Neural cell (in vitro differentiated cells): Measurements from ENCODE around the gene TOP2B. TPM values are rescaled to one million over a fixed set of nuclear protein-coding genes. Genes with fewer than 3 reads are reported as not detected.

Source experiments
- H2AFZ ChIP-seq: fragments of 200-600, 300-800 bp; sonication (generic), shearing (Covaris generic); 2 replicates; pipeline ENCODE4 v1.6.0; 2014; ENCODE audit warnings: low read depth, mild to moderate bottlenecking, antibody characterized with exemption, low read length, moderate library complexity
- H3F3A ChIP-seq: fragments of 200-600 bp; shearing (Covaris generic); 2 replicates; pipeline ENCODE4 v1.6.1; 2016; ENCODE audit warnings: mild to moderate bottlenecking, moderate library complexity, mixed read lengths, antibody characterized with exemption, low read length; ENCODE audit not compliant: insufficient read depth, poor library complexity, severe bottlenecking
- H3K27ac ChIP-seq: fragments of 200-600, 300-800 bp; sonication (generic), shearing (Covaris generic); 2 replicates; pipeline ENCODE4 v1.5.1; 2014; ENCODE audit warnings: mild to moderate bottlenecking, low read length, moderate library complexity
- H3K27me3 ChIP-seq: fragments of 300-800, 200-600 bp; sonication (generic), shearing (Covaris generic); 2 replicates; pipeline ENCODE4 v1.6.0; 2014; ENCODE audit warnings: mild to moderate bottlenecking, low read depth, low read length, moderate library complexity; ENCODE audit not compliant: insufficient read depth
- H3K36me3 ChIP-seq: fragments of 300-800, 200-600 bp; sonication (generic), shearing (Covaris generic); 2 replicates; pipeline ENCODE4 v1.5.1; 2014; ENCODE audit warnings: mild to moderate bottlenecking, antibody characterized with exemption, low read length, moderate library complexity; ENCODE audit not compliant: insufficient read depth
- H3K4me2 ChIP-seq: fragments of 300-800, 200-600 bp; sonication (generic), shearing (Covaris generic); 2 replicates; pipeline ENCODE4 v1.6.0; 2014; ENCODE audit warnings: mild to moderate bottlenecking, low read length
- H3K4me3 ChIP-seq: fragments of 300-800, 200-600 bp; sonication (generic), shearing (Covaris generic); 2 replicates; pipeline ENCODE4 v1.5.1; 2014; ENCODE audit warnings: mild to moderate bottlenecking, low read length, moderate library complexity
- H3K79me2 ChIP-seq: fragments of 200-600 bp; shearing (Covaris generic); replicated peaks from 2 replicates; pipeline ENCODE4 v1.6.0; 2014; ENCODE audit warnings: mild to moderate bottlenecking, low read length, moderate library complexity; ENCODE audit not compliant: insufficient read depth
- H3K9ac ChIP-seq: fragments of 300-800, 200-600 bp; sonication (generic), shearing (Covaris generic); 2 replicates; pipeline ENCODE4 v1.6.1; 2016; ENCODE audit warnings: mild to moderate bottlenecking, low read length, mixed read lengths
- H3K9me2 ChIP-seq: fragments of 200-600 bp; shearing (Covaris generic); 2 replicates; pipeline ENCODE4 v1.6.1; 2016; ENCODE audit warnings: mild to moderate bottlenecking, low read length, mixed read lengths; ENCODE audit not compliant: insufficient read depth
- H3K9me3 ChIP-seq: fragments of 200-600, 300-800 bp; sonication (generic), shearing (Covaris generic); 2 replicates; pipeline ENCODE4 v1.6.1; 2016; ENCODE audit warnings: mild to moderate bottlenecking, mixed run types, low read length, moderate library complexity, mixed read lengths
- H4K20me1 ChIP-seq: fragments of 200-600 bp; shearing (Covaris generic); 2 replicates; pipeline ENCODE4 v1.6.1; 2016; ENCODE audit warnings: mild to moderate bottlenecking, mixed run types; ENCODE audit not compliant: insufficient read depth
- EP300 ChIP-seq: fragments of 450-650 bp; conservative IDR thresholded peaks from 2 replicates; pipeline ENCODE4 v1.6.1; 2014; ENCODE audit warnings: antibody characterized with exemption, mild to moderate bottlenecking, moderate library complexity; ENCODE audit not compliant: poor library complexity, severe bottlenecking
- EZH2 ChIP-seq: fragments of 200-600, 300-800 bp; shearing (Covaris generic), sonication (generic); IDR thresholded peaks from 2 replicates; pipeline ENCODE4 v1.6.1; 2014; ENCODE audit warnings: antibody characterized with exemption, low read length, borderline replicate concordance, mild to moderate bottlenecking; ENCODE audit not compliant: insufficient read depth, poor library complexity, severe bottlenecking
- MXI1 ChIP-seq: fragments of 450-650 bp; conservative IDR thresholded peaks from 2 replicates; pipeline ENCODE4 v1.6.1; 2014; ENCODE audit warnings: antibody characterized with exemption, mild to moderate bottlenecking; ENCODE audit not compliant: poor library complexity, severe bottlenecking
- POLR2AphosphoS5 ChIP-seq: IDR thresholded peaks from 2 replicates; pipeline ENCODE4 v1.6.1; 2012
- RAD21 ChIP-seq: fragments of 450-650 bp; conservative IDR thresholded peaks from 2 replicates; pipeline ENCODE4 v1.6.1; 2014; ENCODE audit warnings: antibody characterized with exemption, mild to moderate bottlenecking, moderate library complexity
- SMC3 ChIP-seq: fragments of 450-650 bp; conservative IDR thresholded peaks from 2 replicates; pipeline ENCODE4 v1.6.1; 2014; ENCODE audit warnings: antibody characterized with exemption, mild to moderate bottlenecking, moderate library complexity; ENCODE audit not compliant: poor library complexity
- TAF1 ChIP-seq: IDR thresholded peaks from 2 replicates; pipeline ENCODE4 v1.6.1; 2012; ENCODE audit warnings: low read depth
- polyA plus RNA-seq: library from polyadenylated mRNA; depleted of rRNA; stranded (reverse); fragments of >200 nt; gene quantifications from 2 replicates; pipeline ENCODE4 v1.2.3, GENCODE V29; 2014
- TF ChIP-seq, protein P1 (sequence below): fragments of 450-650 bp; IDR thresholded peaks from 2 replicates; pipeline ENCODE4 v1.5.1; 2014; ENCODE audit warnings: antibody characterized with exemption, mild to moderate bottlenecking, moderate library complexity; ENCODE audit not compliant: poor library complexity, severe bottlenecking
- TF ChIP-seq, protein P2 (sequence below): IDR thresholded peaks from 2 replicates; pipeline ENCODE4 v1.6.1; 2012; ENCODE audit warnings: borderline replicate concordance

TOP2B gene
- polyA plus RNA-seq, 1 donor from 2014 or later, result 440 TPM

DNA sequence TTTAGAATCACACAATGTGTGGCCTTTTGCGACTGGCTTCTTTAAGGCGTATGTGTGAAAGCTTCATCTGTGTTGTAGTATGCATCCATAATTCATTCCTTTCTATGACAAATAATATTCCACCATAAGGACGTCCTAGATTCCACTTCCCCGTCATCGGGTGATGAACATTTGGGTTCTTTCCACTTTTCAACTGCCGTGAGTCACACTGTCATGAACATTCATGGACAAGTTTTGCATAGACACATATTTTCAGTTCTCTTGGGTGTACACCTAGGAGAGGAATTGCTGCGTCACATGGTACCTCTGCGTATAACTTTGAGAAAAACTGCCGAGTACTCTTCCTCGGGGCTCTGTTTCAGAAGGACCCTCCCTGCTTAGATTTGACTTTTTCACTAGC is 97.3 kb downstream of the TOP2B start:
- Histone ChIP-seq H3K9me3 (no peaks in the 10 kb centered on the region), H4K20me1 (no peaks in the 10 kb centered on the region)
- TF ChIP-seq RAD21 (no peak), MXI1 (no peak), TAF1 (no peak), EZH2 (no peak), EP300 (no peak), SMC3 (no peak), POLR2AphosphoS5 (no peak)
- TF ChIP-seq, protein P1, sequence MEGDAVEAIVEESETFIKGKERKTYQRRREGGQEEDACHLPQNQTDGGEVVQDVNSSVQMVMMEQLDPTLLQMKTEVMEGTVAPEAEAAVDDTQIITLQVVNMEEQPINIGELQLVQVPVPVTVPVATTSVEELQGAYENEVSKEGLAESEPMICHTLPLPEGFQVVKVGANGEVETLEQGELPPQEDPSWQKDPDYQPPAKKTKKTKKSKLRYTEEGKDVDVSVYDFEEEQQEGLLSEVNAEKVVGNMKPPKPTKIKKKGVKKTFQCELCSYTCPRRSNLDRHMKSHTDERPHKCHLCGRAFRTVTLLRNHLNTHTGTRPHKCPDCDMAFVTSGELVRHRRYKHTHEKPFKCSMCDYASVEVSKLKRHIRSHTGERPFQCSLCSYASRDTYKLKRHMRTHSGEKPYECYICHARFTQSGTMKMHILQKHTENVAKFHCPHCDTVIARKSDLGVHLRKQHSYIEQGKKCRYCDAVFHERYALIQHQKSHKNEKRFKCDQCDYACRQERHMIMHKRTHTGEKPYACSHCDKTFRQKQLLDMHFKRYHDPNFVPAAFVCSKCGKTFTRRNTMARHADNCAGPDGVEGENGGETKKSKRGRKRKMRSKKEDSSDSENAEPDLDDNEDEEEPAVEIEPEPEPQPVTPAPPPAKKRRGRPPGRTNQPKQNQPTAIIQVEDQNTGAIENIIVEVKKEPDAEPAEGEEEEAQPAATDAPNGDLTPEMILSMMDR, result no peak
- TF ChIP-seq, protein P2, sequence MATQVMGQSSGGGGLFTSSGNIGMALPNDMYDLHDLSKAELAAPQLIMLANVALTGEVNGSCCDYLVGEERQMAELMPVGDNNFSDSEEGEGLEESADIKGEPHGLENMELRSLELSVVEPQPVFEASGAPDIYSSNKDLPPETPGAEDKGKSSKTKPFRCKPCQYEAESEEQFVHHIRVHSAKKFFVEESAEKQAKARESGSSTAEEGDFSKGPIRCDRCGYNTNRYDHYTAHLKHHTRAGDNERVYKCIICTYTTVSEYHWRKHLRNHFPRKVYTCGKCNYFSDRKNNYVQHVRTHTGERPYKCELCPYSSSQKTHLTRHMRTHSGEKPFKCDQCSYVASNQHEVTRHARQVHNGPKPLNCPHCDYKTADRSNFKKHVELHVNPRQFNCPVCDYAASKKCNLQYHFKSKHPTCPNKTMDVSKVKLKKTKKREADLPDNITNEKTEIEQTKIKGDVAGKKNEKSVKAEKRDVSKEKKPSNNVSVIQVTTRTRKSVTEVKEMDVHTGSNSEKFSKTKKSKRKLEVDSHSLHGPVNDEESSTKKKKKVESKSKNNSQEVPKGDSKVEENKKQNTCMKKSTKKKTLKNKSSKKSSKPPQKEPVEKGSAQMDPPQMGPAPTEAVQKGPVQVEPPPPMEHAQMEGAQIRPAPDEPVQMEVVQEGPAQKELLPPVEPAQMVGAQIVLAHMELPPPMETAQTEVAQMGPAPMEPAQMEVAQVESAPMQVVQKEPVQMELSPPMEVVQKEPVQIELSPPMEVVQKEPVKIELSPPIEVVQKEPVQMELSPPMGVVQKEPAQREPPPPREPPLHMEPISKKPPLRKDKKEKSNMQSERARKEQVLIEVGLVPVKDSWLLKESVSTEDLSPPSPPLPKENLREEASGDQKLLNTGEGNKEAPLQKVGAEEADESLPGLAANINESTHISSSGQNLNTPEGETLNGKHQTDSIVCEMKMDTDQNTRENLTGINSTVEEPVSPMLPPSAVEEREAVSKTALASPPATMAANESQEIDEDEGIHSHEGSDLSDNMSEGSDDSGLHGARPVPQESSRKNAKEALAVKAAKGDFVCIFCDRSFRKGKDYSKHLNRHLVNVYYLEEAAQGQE, result no peak

DNA sequence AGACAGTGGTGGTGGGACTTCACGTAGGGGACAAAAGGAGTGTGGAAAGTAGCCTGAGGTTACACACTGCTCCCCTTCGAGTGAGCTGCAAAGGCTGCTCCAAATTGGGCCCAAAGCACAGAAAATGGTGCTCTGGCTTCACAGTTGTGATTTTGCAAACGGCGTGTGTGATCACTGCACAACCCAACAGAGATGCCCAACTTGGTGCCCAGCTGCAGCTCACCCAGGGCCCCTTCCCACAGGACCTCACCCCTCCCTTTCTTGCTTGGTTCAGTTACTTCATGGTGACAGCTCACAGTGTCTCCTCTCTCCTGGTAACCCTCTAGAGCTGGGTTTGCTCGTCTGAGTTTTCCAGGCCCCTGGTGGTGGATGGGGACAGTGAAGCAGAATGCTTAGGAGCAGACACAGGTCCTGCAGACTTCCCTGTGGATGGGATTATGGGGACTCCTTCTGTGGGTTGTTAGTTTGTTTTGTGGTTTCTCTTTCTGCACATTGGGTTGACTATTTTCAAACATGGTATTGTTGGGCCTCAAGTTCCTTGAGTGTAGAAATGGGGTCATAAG is 98.3 kb downstream of the TOP2B start:
- Histone ChIP-seq H3K79me2 (no peaks in the 10 kb centered on the region), H3K9ac (no peak overlapping the region), H3F3A (no peaks in the 10 kb centered on the region), H3K9me3 (no peaks in the 10 kb centered on the region), H3K27ac (no peak overlapping the region), H4K20me1 (no peaks in the 10 kb centered on the region), H3K9me2 (no peaks in the 10 kb centered on the region), H3K4me2 (no peak overlapping the region), H2AFZ (no peak overlapping the region), H3K4me3 (no peak overlapping the region), H3K36me3 (no peaks in the 10 kb centered on the region), H3K27me3 (no peaks in the 10 kb centered on the region)
- TF ChIP-seq POLR2AphosphoS5 (no peak), EZH2 (no peak), EP300 (no peak), TAF1 (no peak), SMC3 (no peak), MXI1 (no peak), RAD21 (no peak)
- TF ChIP-seq, protein P1, result no peak
- TF ChIP-seq, protein P2, result no peak

More for the DNA sequence above, 97.3 kb downstream of the TOP2B start:
- no peak overlapping the region for H3K4me3 ChIP-seq
- H3K4me2 ChIP-seq, result no peak overlapping the region
- H3K27ac ChIP-seq, result no peak overlapping the region
- no peaks in the 10 kb centered on the region for H3K79me2 ChIP-seq
- H2AFZ ChIP-seq, result no peak overlapping the region
- no peaks in the 10 kb centered on the region for H3K36me3 ChIP-seq
- no peaks in the 10 kb centered on the region for H3K9me2 ChIP-seq
- H3K27me3 ChIP-seq, result no peaks in the 10 kb centered on the region
- no peaks in the 10 kb centered on the region for H3F3A ChIP-seq
- H3K9ac ChIP-seq, result no peak overlapping the region
